HUES6 (cell line): ENCODE measurements around the gene HMG20B.

Source experiments
- H3K27ac ChIP-seq: 2 replicates; pipeline ENCODE4 v1.7.0; 2013; ENCODE audit warnings: low read depth, mild to moderate bottlenecking, low read length, inconsistent platforms
- H3K27me3 ChIP-seq: 2 replicates; pipeline ENCODE4 v1.6.1; 2013; ENCODE audit warnings: low read length; ENCODE audit not compliant: control insufficient read depth, insufficient read depth
- H3K36me3 ChIP-seq: 2 replicates; pipeline ENCODE4 v1.6.1; 2013; ENCODE audit warnings: low read length; ENCODE audit not compliant: control insufficient read depth, insufficient read depth
- H3K4me1 ChIP-seq: 2 replicates; pipeline ENCODE4 v1.6.1; 2013; ENCODE audit warnings: low read length; ENCODE audit not compliant: control insufficient read depth, insufficient read depth
- H3K4me3 ChIP-seq: 2 replicates; pipeline ENCODE4 v1.5.1; 2013; ENCODE audit warnings: low read depth, low read length
- H3K9ac ChIP-seq: one replicate; pipeline ENCODE4 v1.6.1; 2013; ENCODE audit warnings: mild to moderate bottlenecking, low read length
- H3K9me3 ChIP-seq: 2 replicates; pipeline ENCODE4 v1.6.1; 2013; ENCODE audit warnings: low read depth, low read length; ENCODE audit not compliant: control insufficient read depth, insufficient read depth

The HMG20B gene

DNA sequence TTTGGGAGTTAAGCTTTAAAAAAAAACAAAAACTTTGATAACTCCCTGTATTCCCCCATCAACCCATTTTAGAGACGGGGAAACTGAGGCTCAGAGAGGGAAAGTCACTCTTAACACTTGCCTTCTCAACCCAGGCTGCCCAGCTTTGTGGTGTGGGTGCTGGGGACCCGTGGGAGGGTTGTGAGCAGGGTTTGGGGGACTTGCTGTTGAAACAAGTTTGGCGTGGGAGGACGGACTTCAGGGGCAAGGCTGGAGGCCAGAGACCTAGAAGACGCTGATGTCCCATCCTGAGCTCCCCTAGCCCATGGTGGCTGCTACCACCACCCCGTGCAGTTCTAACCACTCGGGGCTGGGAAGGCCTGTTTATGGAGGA lies 54.6 kb downstream of the HMG20B start:
- Histone ChIP-seq H3K9ac (no peak overlapping the region), H3K9me3 (no peaks in the 10 kb centered on the region), H3K36me3 (peaks cover 20% of the 10 kb centered on the region), H3K4me1 (no peaks in the 10 kb centered on the region), H3K4me3 (peak overlapping the region; percentile 32), H3K27me3 (no peaks in the 10 kb centered on the region), H3K27ac (no peak overlapping the region)
